PC-9 (cell line): ENCODE results near the gene CENPB. TPM values are rescaled to one million over a fixed set of nuclear protein-coding genes. Genes with fewer than 3 reads are reported as not detected.

Source experiments
- BruUV-seq: library from RNA; stranded (reverse); fragments of 400-500 nt; replicated peaks from 2 replicates; lab custom pipeline; 2021; lab: Mats Ljungman, UMichigan
- CTCF ChIA-PET: fragments of 300-600 bp; sonication (Branson Sonifier 250); formaldehyde crosslinking; loops from one replicate; lab custom pipeline; 2022; ENCODE audit warnings: antibody characterized with exemption; lab: Charles Lee
- POLR2A ChIA-PET: fragments of 300-600 bp; sonication (Branson Sonifier 250); formaldehyde crosslinking; loops from one replicate; lab custom pipeline; 2022; ENCODE audit warnings: antibody characterized with exemption; ENCODE audit not compliant: unreplicated experiment; lab: Charles Lee
- DNase-seq, 2 experiments: peaks; one replicate each; pipeline versions ENCODE4 v3.0.0 to v3.0.0-alpha.2; 2015 to 2022; ENCODE audit warnings: mixed read lengths in 1 of 2
- H2AFZ ChIP-seq: fragments of 200-600 bp; sonication (generic); 2 replicates; pipeline ENCODE4 v1.8.1; 2017; ENCODE audit warnings: antibody characterized with exemption
- H3F3A ChIP-seq: fragments of 200-600 bp; sonication (generic); 2 replicates; pipeline ENCODE4 v1.8.1; 2017; ENCODE audit warnings: antibody characterized with exemption, mild to moderate bottlenecking, low read depth; ENCODE audit not compliant: insufficient read depth
- H3K27ac ChIP-seq: fragments of 200-600 bp; sonication (generic); 2 replicates; pipeline ENCODE4 v1.6.1; 2016; ENCODE audit warnings: mixed run types
- H3K27me3 ChIP-seq: fragments of 200-600 bp; sonication (generic); 2 replicates; pipeline ENCODE4 v1.6.1; 2016; ENCODE audit warnings: low read depth, mixed run types; ENCODE audit not compliant: insufficient read depth
- H3K36me3 ChIP-seq: fragments of 200-600 bp; sonication (generic); 2 replicates; pipeline ENCODE4 v1.6.1; 2016; ENCODE audit warnings: low read depth, mixed run types
- H3K4me1 ChIP-seq: fragments of 200-600 bp; sonication (generic); replicated peaks from 2 replicates; pipeline ENCODE4 v1.6.1; 2016; ENCODE audit warnings: mixed run types; ENCODE audit not compliant: insufficient read depth
- H3K4me2 ChIP-seq: fragments of 200-600 bp; sonication (generic); 2 replicates; pipeline ENCODE4 v1.6.1; 2017; ENCODE audit warnings: mixed run types
- H3K4me3 ChIP-seq: fragments of 200-600 bp; sonication (generic); 2 replicates; pipeline ENCODE4 v1.6.1; 2016; ENCODE audit warnings: mixed run types
- H3K79me2 ChIP-seq: fragments of 200-600 bp; sonication (generic); 2 replicates; pipeline ENCODE4 v1.6.1; 2017; ENCODE audit warnings: low read depth, mixed run types
- H3K9me2 ChIP-seq: fragments of 200-600 bp; sonication (generic); 2 replicates; pipeline ENCODE4 v1.8.1; 2017; ENCODE audit warnings: mild to moderate bottlenecking; ENCODE audit not compliant: insufficient read depth
- H3K9me3 ChIP-seq: fragments of 200-600 bp; sonication (generic); 2 replicates; pipeline ENCODE4 v1.8.1; 2016; ENCODE audit warnings: low read depth; ENCODE audit not compliant: insufficient read depth
- H4K20me1 ChIP-seq: fragments of 200-600 bp; sonication (generic); 2 replicates; pipeline ENCODE4 v1.8.1; 2017; ENCODE audit not compliant: insufficient read depth
- CTCF ChIP-seq: fragments of 200-600 bp; sonication (generic); conservative IDR thresholded peaks from 2 replicates; pipeline ENCODE4 v1.6.1; 2017; ENCODE audit warnings: mixed run types, antibody characterized with exemption, mild to moderate bottlenecking, moderate library complexity
- EZH2 ChIP-seq: fragments of 200-600 bp; sonication (generic); IDR thresholded peaks from 2 replicates; pipeline ENCODE4 v1.8.0; 2017; ENCODE audit warnings: antibody characterized with exemption, low read depth
- intact Hi-C: fragments of 100-400 bp; cut with micrococcal nuclease; formaldehyde crosslinking; loops from one replicate; pipeline ENCODE4 v1.10.0; 2022; ENCODE audit not compliant: unreplicated experiment
- total RNA-seq: library from RNA; stranded (reverse); gene quantifications from 2 replicates; pipeline ENCODE4 v1.2.3, GENCODE V29; 2021

Gene CENPB
- total RNA-seq, 1 experiment from 2014 or later: 70.8 TPM

- H2AFZ ChIP-seq: no peak overlapping the region
- no TSS peak for BruUV-seq
- H3F3A ChIP-seq: no peaks in the 10 kb centered on the region
- DNase-seq: peak; percentile 37 to 39
- intact Hi-C loops: loop anchor here (1.0 kb wide), 1 partner anchor 28 kb away; the partner anchor contains the start of gene SPEF1
- H3K4me3 ChIP-seq: no peak overlapping the region
- H3K79me2 ChIP-seq: no peaks in the 10 kb centered on the region
- H3K27ac ChIP-seq: no peak overlapping the region
- POLR2A ChIA-PET: no interaction called here
- H3K27me3 ChIP-seq: no peaks in the 10 kb centered on the region
- no peaks in the 10 kb centered on the region for H3K9me3 ChIP-seq
- H3K4me2 ChIP-seq: no peak overlapping the region
- no peaks in the 10 kb centered on the region for H4K20me1 ChIP-seq
- TF ChIP-seq CTCF (peak; percentile 71), EZH2 (no peak)
- H3K4me1 ChIP-seq: no peaks in the 10 kb centered on the region
- H3K36me3 ChIP-seq: no peaks in the 10 kb centered on the region
- CTCF ChIA-PET: interaction anchor here (1.1 to 1.3 kb wide), 3 partner anchors 29 to 89 kb away, joined by 3 to 4 read pairs (median 3); partner anchors contain the start of gene SPEF1
- H3K9me2 ChIP-seq: no peaks in the 10 kb centered on the region
These were observed 33.4 kb downstream of the CENPB start for GRCh38 chr20:3753098-3753497.

GRCh38 chr20:3752386-3752759 lies 34.2 kb downstream of the CENPB start:
- ChIA-PET POLR2A (no interaction called here), CTCF (interaction anchor here (1.1 to 1.2 kb wide), 2 partner anchors 29 to 90 kb away, joined by 3 to 4 read pairs; partner anchors contain the start of gene SPEF1)
- Histone ChIP-seq H3K4me3 (no peak overlapping the region), H3F3A (no peaks in the 10 kb centered on the region), H3K9me3 (no peaks in the 10 kb centered on the region), H3K9me2 (no peaks in the 10 kb centered on the region), H3K4me1 (no peaks in the 10 kb centered on the region), H2AFZ (no peak overlapping the region), H3K27ac (no peak overlapping the region), H3K27me3 (no peaks in the 10 kb centered on the region), H4K20me1 (no peaks in the 10 kb centered on the region), H3K4me2 (no peak overlapping the region), H3K36me3 (no peaks in the 10 kb centered on the region), H3K79me2 (no peaks in the 10 kb centered on the region)
- DNase-seq: no peak
- intact Hi-C loops: no loop called here
- TF ChIP-seq EZH2 (no peak), CTCF (no peak)
- no TSS peak for BruUV-seq

DNA sequence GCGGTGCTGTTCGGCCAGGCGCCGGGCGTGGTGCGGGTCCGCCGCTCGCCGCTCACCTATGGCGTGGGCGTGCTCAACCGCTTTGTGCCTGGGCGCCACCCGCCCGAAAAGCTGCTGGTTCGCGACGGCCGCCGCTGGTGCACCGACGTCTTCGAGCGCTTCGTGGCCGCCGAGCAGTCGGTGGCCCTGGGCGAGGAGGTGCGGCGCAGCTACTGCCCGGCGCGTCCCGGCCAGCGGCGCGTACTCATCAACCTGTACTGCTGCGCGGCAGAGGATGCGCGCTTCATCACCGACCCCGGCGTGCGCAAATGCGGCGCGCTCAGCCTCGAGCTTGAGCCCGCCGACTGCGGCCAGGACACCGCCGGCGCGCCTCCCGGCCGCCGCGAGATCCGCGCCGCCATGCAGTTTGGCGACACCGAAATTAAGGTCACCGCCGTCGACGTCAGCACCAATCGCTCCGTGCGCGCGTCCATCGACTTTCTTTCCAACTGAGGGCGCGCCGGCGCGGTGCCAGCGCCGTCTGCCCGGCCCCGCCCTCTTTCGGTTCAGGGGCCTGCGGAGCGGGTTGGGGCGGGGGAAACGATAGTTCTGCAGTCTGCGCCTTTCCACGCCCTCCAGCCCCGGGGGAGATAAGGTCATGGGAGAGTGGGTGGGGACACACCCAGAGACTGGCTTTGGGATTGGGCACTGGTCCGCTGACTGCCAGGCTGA lies 34.7 kb downstream of the CENPB start:
- Histone ChIP-seq H3K9me2 (no peaks in the 10 kb centered on the region), H3K4me3 (no peak overlapping the region), H2AFZ (no peak overlapping the region), H3K9me3 (no peaks in the 10 kb centered on the region), H3K4me1 (no peaks in the 10 kb centered on the region), H3K27ac (no peak overlapping the region), H3F3A (no peaks in the 10 kb centered on the region), H3K79me2 (no peaks in the 10 kb centered on the region), H3K4me2 (no peak overlapping the region), H3K27me3 (no peaks in the 10 kb centered on the region), H4K20me1 (no peaks in the 10 kb centered on the region), H3K36me3 (no peaks in the 10 kb centered on the region)
- DNase-seq: peak in 1 of 2 experiments; percentile 47
- ChIA-PET POLR2A (no interaction called here), CTCF (no interaction called here)
- no TSS peak for BruUV-seq
- TF ChIP-seq EZH2 (no peak), CTCF (no peak)
- intact Hi-C loops: no loop called here
